GM12865 (cell line): ENCODE results near the gene SH3GLB1.

Experiments
- DNase-seq: peaks from one replicate; pipeline ENCODE4 v3.0.0; 2010; ENCODE audit warnings: low read depth
- H3K4me3 ChIP-seq: 2 replicates; pipeline ENCODE4 v1.5.1; 2011; ENCODE audit warnings: mild to moderate bottlenecking, low read depth, low read length, control low read depth
- TF ChIP-seq, protein P1 (sequence below): IDR thresholded peaks from 2 replicates; pipeline ENCODE4 v1.5.1; 2011; ENCODE audit warnings: low read length, control low read depth, low read depth, inconsistent platforms; ENCODE audit not compliant: insufficient read depth; ENCODE audit errors: missing control alignments

Gene SH3GLB1

DNA sequence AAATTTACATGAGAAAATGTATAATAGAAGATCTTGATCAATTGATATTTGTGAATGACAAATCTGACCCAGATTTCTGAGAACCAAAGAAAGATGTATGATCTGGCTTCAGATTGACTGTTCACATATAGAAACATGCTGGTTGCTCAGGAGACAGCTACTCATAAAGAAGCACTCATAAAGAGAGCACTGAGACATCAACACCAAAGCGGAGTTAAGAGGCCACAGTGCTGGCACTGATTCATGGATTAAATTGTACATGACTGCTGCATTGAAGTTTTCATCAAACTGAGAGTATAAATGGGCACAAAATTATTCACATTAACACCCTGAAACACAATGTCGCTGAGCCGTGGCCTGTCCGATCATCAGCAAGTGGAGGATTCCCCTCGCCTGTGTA lies 46.2 kb downstream of the SH3GLB1 start:
- no peak overlapping the region for H3K4me3 ChIP-seq
- DNase-seq: no peak
- TF ChIP-seq, protein P1, sequence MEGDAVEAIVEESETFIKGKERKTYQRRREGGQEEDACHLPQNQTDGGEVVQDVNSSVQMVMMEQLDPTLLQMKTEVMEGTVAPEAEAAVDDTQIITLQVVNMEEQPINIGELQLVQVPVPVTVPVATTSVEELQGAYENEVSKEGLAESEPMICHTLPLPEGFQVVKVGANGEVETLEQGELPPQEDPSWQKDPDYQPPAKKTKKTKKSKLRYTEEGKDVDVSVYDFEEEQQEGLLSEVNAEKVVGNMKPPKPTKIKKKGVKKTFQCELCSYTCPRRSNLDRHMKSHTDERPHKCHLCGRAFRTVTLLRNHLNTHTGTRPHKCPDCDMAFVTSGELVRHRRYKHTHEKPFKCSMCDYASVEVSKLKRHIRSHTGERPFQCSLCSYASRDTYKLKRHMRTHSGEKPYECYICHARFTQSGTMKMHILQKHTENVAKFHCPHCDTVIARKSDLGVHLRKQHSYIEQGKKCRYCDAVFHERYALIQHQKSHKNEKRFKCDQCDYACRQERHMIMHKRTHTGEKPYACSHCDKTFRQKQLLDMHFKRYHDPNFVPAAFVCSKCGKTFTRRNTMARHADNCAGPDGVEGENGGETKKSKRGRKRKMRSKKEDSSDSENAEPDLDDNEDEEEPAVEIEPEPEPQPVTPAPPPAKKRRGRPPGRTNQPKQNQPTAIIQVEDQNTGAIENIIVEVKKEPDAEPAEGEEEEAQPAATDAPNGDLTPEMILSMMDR: no peak

- TF ChIP-seq, protein P1: no peak
- no peak overlapping the region for H3K4me3 ChIP-seq
- DNase-seq: no peak
Observed at GRCh38 chr1:86751923-86752322, 47.5 kb downstream of the SH3GLB1 start.

- H3K4me3 ChIP-seq: no peak overlapping the region
- DNase-seq: peak; percentile 51
- TF ChIP-seq, protein P1: no peak
Observed at GRCh38 chr1:86753700-86754099, 49.3 kb downstream of the SH3GLB1 start.

- no peak for DNase-seq
- TF ChIP-seq, protein P1: no peak
- no peak overlapping the region for H3K4me3 ChIP-seq
Observed at GRCh38 chr1:86754265-86754974, 50.0 kb downstream of the SH3GLB1 start.

- TF ChIP-seq, protein P1: no peak
- no peak for DNase-seq
- H3K4me3 ChIP-seq: no peak overlapping the region
Observed at GRCh38 chr1:86756062-86756406, 51.7 kb downstream of the SH3GLB1 start.

DNA sequence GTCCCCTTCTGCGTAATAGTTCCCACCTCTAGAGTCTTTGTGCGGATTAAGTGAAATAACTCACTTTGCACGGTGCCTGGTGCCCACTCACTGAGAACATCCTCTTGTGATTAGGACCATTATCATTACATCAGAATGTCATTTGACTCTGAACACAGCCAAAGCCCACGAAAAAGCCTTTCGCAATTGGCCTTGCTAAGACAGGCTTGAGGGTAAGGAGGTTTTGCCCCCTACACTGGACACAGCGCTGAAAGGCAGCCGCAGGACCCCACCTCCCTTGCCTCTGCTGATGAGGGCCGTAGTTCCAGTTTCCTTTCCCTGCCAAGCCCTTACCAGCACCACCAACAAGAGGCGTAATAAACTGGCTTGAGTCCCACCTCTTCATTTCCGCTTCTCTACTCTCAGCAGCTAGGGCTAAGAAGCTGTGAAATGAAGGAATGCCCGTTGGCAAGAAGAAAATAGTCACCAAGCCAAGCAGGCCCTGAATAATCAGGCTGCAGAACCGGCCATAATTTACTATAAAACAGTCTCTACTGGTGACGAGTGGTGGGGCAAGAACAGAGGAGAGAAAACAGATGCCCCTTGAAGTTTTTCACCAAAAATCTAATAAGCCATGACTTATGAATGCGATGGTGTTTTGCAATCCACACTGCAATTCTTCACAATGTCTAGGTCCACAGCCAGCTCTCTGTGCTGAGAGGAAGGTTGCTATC lies 53.1 kb downstream of the SH3GLB1 start:
- TF ChIP-seq, protein P1: no peak
- DNase-seq: no peak
- H3K4me3 ChIP-seq: no peak overlapping the region
